IMR-90 (cell line): Measurements from ENCODE around the gene GRAP. TPM values are rescaled to one million over a fixed set of nuclear protein-coding genes. Genes with fewer than 3 reads are reported as not detected.

Experiments used
- ATAC-seq: fragments of 200-7000 bp; cut with Tn5 transposase; 2 replicates; pipeline ENCODE4 v1.9.1; 2020; ENCODE audit warnings: low read depth, mild to moderate bottlenecking, moderate library complexity
- BruUV-seq: library from RNA; stranded (reverse); fragments of 400-500 nt; replicated peaks from 2 replicates; lab custom pipeline; 2021; lab: Mats Ljungman, UMichigan
- CTCF ChIA-PET: fragments of 300-600 bp; formaldehyde crosslinking; extraction: SDS; loops from one replicate; lab custom pipeline; 2021; ENCODE audit warnings: antibody characterized with exemption; lab: Yijun Ruan, JAX
- POLR2A ChIA-PET: fragments of 300-600 bp; sonication (Branson Sonifier 250); formaldehyde crosslinking; loops from one replicate; lab custom pipeline; 2022; ENCODE audit warnings: antibody characterized with exemption; ENCODE audit not compliant: unreplicated experiment; lab: Charles Lee
- DNase-seq: peaks from one replicate; pipeline ENCODE4 v3.0.0; 2013
- H2AFZ ChIP-seq: replicated peaks from 2 replicates; pipeline ENCODE3; 2013; ENCODE audit warnings: low read length, mild to moderate bottlenecking; ENCODE audit not compliant: poor library complexity
- H2AK5ac ChIP-seq: 2 replicates; pipeline ENCODE4 v1.6.1; 2013; ENCODE audit warnings: low read depth, low read length, inconsistent platforms
- H2AK9ac ChIP-seq: replicated peaks from 2 replicates; pipeline ENCODE3; 2013; ENCODE audit warnings: mild to moderate bottlenecking, low read depth, low read length, moderate library complexity; ENCODE audit not compliant: poor library complexity
- H2BK120ac ChIP-seq: 2 replicates; pipeline ENCODE4 v1.6.1; 2013; ENCODE audit warnings: low read depth, low read length, inconsistent platforms
- H2BK15ac ChIP-seq: 3 replicates; pipeline ENCODE4 v1.6.1; 2013; ENCODE audit warnings: low read depth, low read length, inconsistent platforms
- H2BK20ac ChIP-seq: 2 replicates; pipeline ENCODE4 v1.6.1; 2013; ENCODE audit warnings: low read depth, mild to moderate bottlenecking, inconsistent platforms, low read length, moderate library complexity
- H2BK5ac ChIP-seq: 2 replicates; pipeline ENCODE4 v1.6.1; 2013; ENCODE audit warnings: mild to moderate bottlenecking, low read depth, low read length, inconsistent platforms; ENCODE audit not compliant: poor library complexity, severe bottlenecking
- H3K14ac ChIP-seq: replicated peaks from 2 replicates; pipeline ENCODE4 v1.6.1; 2013; ENCODE audit warnings: low read depth, low read length, inconsistent platforms
- H3K18ac ChIP-seq: 2 replicates; pipeline ENCODE4 v1.6.1; 2013; ENCODE audit warnings: low read depth, low read length, control low read depth
- H3K23ac ChIP-seq: 2 replicates; pipeline ENCODE4 v1.6.1; 2013; ENCODE audit warnings: low read depth, low read length, inconsistent platforms
- H3K27ac ChIP-seq: 2 replicates; pipeline ENCODE4 v1.5.1; 2013; ENCODE audit warnings: mild to moderate bottlenecking, control low read depth, low read length; ENCODE audit not compliant: insufficient read depth
- H3K27me3 ChIP-seq: 2 replicates; pipeline ENCODE4 v1.6.1; 2013; ENCODE audit warnings: low read length; ENCODE audit not compliant: control insufficient read depth, insufficient read depth
- H3K36me3 ChIP-seq: 2 replicates; pipeline ENCODE4 v1.6.1; 2013; ENCODE audit warnings: low read length, mixed read lengths; ENCODE audit not compliant: control insufficient read depth, insufficient read depth
- H3K4ac ChIP-seq: 2 replicates; pipeline ENCODE4 v1.6.1; 2013; ENCODE audit warnings: low read depth, low read length, inconsistent platforms
- H3K4me1 ChIP-seq: 2 replicates; pipeline ENCODE4 v1.6.1; 2013; ENCODE audit warnings: low read length, mixed read lengths; ENCODE audit not compliant: control insufficient read depth, insufficient read depth
- H3K4me2 ChIP-seq: 2 replicates; pipeline ENCODE4 v1.6.1; 2013; ENCODE audit warnings: low read depth, mild to moderate bottlenecking, control low read depth, low read length, moderate library complexity
- H3K4me3 ChIP-seq: 2 replicates; pipeline ENCODE4 v1.5.1; 2013; ENCODE audit warnings: low read depth, mild to moderate bottlenecking, control low read depth, low read length, moderate library complexity; ENCODE audit not compliant: insufficient read depth
- H3K56ac ChIP-seq: 2 replicates; pipeline ENCODE4 v1.6.1; 2013; ENCODE audit warnings: low read length, inconsistent platforms; ENCODE audit not compliant: insufficient read depth; ENCODE audit errors: extremely low read depth
- H3K79me1 ChIP-seq, 2 experiments: 2 replicates each; pipeline ENCODE4 v1.6.1; 2013; ENCODE audit warnings: low read length in 2 of 2, inconsistent platforms in 1 of 2, low read depth in 1 of 2
- H3K9ac ChIP-seq: 2 replicates; pipeline ENCODE4 v1.6.1; 2013; ENCODE audit warnings: low read depth, low read length, control low read depth
- H3K9me1 ChIP-seq: 2 replicates; pipeline ENCODE4 v1.6.1; 2013; ENCODE audit warnings: low read length, inconsistent platforms; ENCODE audit not compliant: insufficient read depth
- H3K9me3 ChIP-seq: 2 replicates; pipeline ENCODE4 v1.6.1; 2013; ENCODE audit warnings: low read length; ENCODE audit not compliant: control insufficient read depth, insufficient read depth
- H4K20me1 ChIP-seq: 2 replicates; pipeline ENCODE4 v1.6.1; 2013; ENCODE audit warnings: low read length, inconsistent platforms; ENCODE audit not compliant: insufficient read depth
- H4K5ac ChIP-seq: 2 replicates; pipeline ENCODE4 v1.6.1; 2013; ENCODE audit warnings: mild to moderate bottlenecking, low read depth, low read length, control low read depth
- H4K8ac ChIP-seq, 2 experiments: 2 replicates each; pipeline ENCODE4 v1.6.1; 2013; ENCODE audit warnings: low read depth in 2 of 2, low read length in 2 of 2, control low read depth in 1 of 2, inconsistent platforms in 1 of 2
- H4K91ac ChIP-seq: 2 replicates; pipeline ENCODE4 v1.6.1; 2013; ENCODE audit warnings: low read depth, low read length, inconsistent platforms; ENCODE audit not compliant: insufficient read depth
- BHLHE40 ChIP-seq: fragments of 150-350 bp; IDR thresholded peaks from 2 replicates; pipeline ENCODE4 v1.6.1; 2016; ENCODE audit warnings: mild to moderate bottlenecking, low read depth, low read length
- CEBPB ChIP-seq: IDR thresholded peaks from 2 replicates; pipeline ENCODE4 v1.6.1; 2012; ENCODE audit warnings: low read depth, low read length, improper control_type of control experiment
- CTCF ChIP-seq: conservative IDR thresholded peaks from 2 replicates; pipeline ENCODE4 v1.5.1; 2012; ENCODE audit warnings: mild to moderate bottlenecking, low read depth, low read length, improper control_type of control experiment
- MAFK ChIP-seq: IDR thresholded peaks from 2 replicates; pipeline ENCODE4 v1.6.1; 2012; ENCODE audit warnings: low read depth, low read length, improper control_type of control experiment
- MAZ ChIP-seq: IDR thresholded peaks from 2 replicates; pipeline ENCODE4 v1.6.1; 2012; ENCODE audit warnings: low read depth, mild to moderate bottlenecking, low read length, improper control_type of control experiment, moderate library complexity, borderline replicate concordance
- POLR2A ChIP-seq: IDR thresholded peaks from 2 replicates; pipeline ENCODE4 v1.6.1; 2012; ENCODE audit warnings: mild to moderate bottlenecking, low read depth, low read length
- RAD21 ChIP-seq: IDR thresholded peaks from 2 replicates; pipeline ENCODE4 v1.6.1; 2012; ENCODE audit warnings: low read length, improper control_type of control experiment
- RFX5 ChIP-seq: IDR thresholded peaks from 2 replicates; pipeline ENCODE4 v1.8.0; 2012; ENCODE audit warnings: low read depth, mild to moderate bottlenecking, low read length, moderate library complexity
- SMC3 ChIP-seq: fragments of 150-350 bp; IDR thresholded peaks from 2 replicates; pipeline ENCODE4 v1.6.1; 2016; ENCODE audit warnings: low read depth, mild to moderate bottlenecking, antibody characterized with exemption, low read length, moderate library complexity
- WGBS, 2 experiments: methylation state at CpG; one replicate each; pipeline versions ENCODE4 v1.1.5 to v1.1.7; 2013; ENCODE audit warnings: missing lambda C conversion rate in 2 of 2; ENCODE audit not compliant: insufficient read length in 1 of 2; ENCODE audit errors: extremely low coverage in 2 of 2; 5-methylcytosine and 5-hydroxymethylcytosine counted together
- dilution Hi-C: fragments of 300-500 bp; cut with HindIII; formaldehyde crosslinking; loops from one replicate; pipeline ENCODE4 v1.14.3; 2018; ENCODE audit warnings: low sequenced_read_pairs; ENCODE audit not compliant: unreplicated experiment
- in situ Hi-C: fragments of 300-500 bp; cut with MboI; formaldehyde crosslinking; loops from 3 replicates; pipeline ENCODE4 v1.14.3; 2019; ENCODE audit warnings: low sequenced_read_pairs, inconsistent platforms, mixed read lengths
- intact Hi-C: fragments of 100-400 bp; cut with micrococcal nuclease; formaldehyde crosslinking; loops from 2 replicates; pipeline ENCODE4 v1.10.0; 2022
- polyA plus RNA-seq, 3 experiments: library from polyadenylated mRNA; depleted of rRNA; stranded (reverse); fragments of >200 nt; gene quantifications; 2 replicates each; pipeline ENCODE4 v1.2.3, GENCODE V29; 2012; ENCODE audit warnings: low replicate concordance in 1 of 3
- total RNA-seq: library from RNA; depleted of rRNA; stranded (reverse); fragments of >200 nt; gene quantifications from 2 replicates; pipeline ENCODE4 v1.2.3, GENCODE V29; 2012
- TF ChIP-seq, protein P1 (sequence below): fragments of 150-350 bp; IDR thresholded peaks from 2 replicates; pipeline ENCODE4 v1.6.1; 2017; ENCODE audit warnings: mild to moderate bottlenecking, antibody characterized with exemption, low read length, low read depth

Gene GRAP
- total and polyA plus RNA-seq, 2 of the 4 experiments (the other 2 are of a cell fraction): under 0.01 to 0.14 TPM

DNA sequence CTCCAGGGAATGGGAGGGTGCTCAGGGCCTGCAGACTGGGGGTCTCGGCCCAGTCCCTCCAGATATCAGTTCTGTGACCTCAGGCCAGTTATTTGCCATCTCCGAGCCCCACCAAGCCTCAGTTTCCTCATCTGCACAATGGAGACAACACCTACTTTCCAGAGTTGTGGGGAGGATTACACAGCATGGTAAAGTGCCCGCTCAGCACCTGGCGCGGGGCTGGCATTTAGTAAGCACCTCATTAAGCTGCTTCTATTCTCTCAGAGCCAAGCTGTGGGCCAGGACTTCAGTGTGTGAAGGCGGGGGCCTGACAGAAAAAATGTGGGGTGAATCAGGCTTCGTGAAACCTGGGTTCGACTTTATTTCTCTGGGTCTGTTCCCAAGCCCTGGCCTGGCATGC lies 47.4 kb downstream of the GRAP start:
- ATAC-seq (no peak), DNase-seq (no peak)
- H3K9me1 ChIP-seq: peaks cover 4% of the 10 kb centered on the region; the same call in 1 of the 2 replicates
- H2AK9ac ChIP-seq: no peak overlapping the region
- H4K20me1 ChIP-seq: peaks cover 45% of the 10 kb centered on the region
- H3K36me3 ChIP-seq: peaks cover 15% of the 10 kb centered on the region
- no peak overlapping the region; the same call in 1 of the 2 replicates for H2AK5ac ChIP-seq
- no peak overlapping the region for H3K56ac ChIP-seq
- no TSS peak for BruUV-seq
- in situ Hi-C loops: no loop called here
- peaks cover 6% of the 10 kb centered on the region for H3K9me3 ChIP-seq
- H3K9ac ChIP-seq: no peak overlapping the region
- no peak overlapping the region for H3K4me2 ChIP-seq
- no peak overlapping the region for H2BK20ac ChIP-seq
- H3K23ac ChIP-seq: no peak overlapping the region
- H2AFZ ChIP-seq: no peak overlapping the region
- no peak overlapping the region for H2BK15ac ChIP-seq
- dilution Hi-C loops: no loop called here
- 100% methylated on average over 2 of the region's 8 CpGs; no CpG with 5 or more reads in 1 of the 2 experiments for WGBS, 2 experiments
- H4K5ac ChIP-seq: no peak overlapping the region
- H3K27me3 ChIP-seq: no peaks in the 10 kb centered on the region
- H3K4me1 ChIP-seq: peaks cover 29% of the 10 kb centered on the region
- POLR2A ChIA-PET: no interaction called here
- intact Hi-C loops: no loop called here
- H4K8ac ChIP-seq: no peak overlapping the region
- H2BK5ac ChIP-seq: no peak overlapping the region
- no peak overlapping the region for H3K14ac ChIP-seq
- H4K91ac ChIP-seq: no peak overlapping the region
- no peak overlapping the region for H2BK120ac ChIP-seq
- CTCF ChIA-PET: no interaction called here
- peaks cover 22 to 87% of the 10 kb centered on the region in 2 experiments; a peak in 3 of 4 replicates for H3K79me1 ChIP-seq
- no peak overlapping the region for H3K4me3 ChIP-seq
- H3K27ac ChIP-seq: no peak overlapping the region
- no peak for TF ChIP-seq RFX5
- TF ChIP-seq MAZ: no peak
- peak; percentile 10; the same call in 1 of the 2 replicates for TF ChIP-seq POLR2A
- TF ChIP-seq BHLHE40: no peak
- TF ChIP-seq, protein P1, sequence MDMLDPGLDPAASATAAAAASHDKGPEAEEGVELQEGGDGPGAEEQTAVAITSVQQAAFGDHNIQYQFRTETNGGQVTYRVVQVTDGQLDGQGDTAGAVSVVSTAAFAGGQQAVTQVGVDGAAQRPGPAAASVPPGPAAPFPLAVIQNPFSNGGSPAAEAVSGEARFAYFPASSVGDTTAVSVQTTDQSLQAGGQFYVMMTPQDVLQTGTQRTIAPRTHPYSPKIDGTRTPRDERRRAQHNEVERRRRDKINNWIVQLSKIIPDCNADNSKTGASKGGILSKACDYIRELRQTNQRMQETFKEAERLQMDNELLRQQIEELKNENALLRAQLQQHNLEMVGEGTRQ: no peak
- no peak for TF ChIP-seq CEBPB
- no peak for TF ChIP-seq SMC3
- peak; percentile 43; the same call in 1 of the 2 replicates for TF ChIP-seq MAFK
- no peak for TF ChIP-seq RAD21
- no peak for TF ChIP-seq CTCF
- H3K4ac ChIP-seq: no peak overlapping the region
- H3K18ac ChIP-seq: no peak overlapping the region
